UCSD-AML1 (cell line): ENCODE measurements around the gene KRT76.

Source experiments
- DNase-seq: peaks from one replicate; lab custom pipeline; 2025; ENCODE audit not compliant: unreplicated experiment; lab: John Stamatoyannopoulos, UW

The KRT76 gene

DNA sequence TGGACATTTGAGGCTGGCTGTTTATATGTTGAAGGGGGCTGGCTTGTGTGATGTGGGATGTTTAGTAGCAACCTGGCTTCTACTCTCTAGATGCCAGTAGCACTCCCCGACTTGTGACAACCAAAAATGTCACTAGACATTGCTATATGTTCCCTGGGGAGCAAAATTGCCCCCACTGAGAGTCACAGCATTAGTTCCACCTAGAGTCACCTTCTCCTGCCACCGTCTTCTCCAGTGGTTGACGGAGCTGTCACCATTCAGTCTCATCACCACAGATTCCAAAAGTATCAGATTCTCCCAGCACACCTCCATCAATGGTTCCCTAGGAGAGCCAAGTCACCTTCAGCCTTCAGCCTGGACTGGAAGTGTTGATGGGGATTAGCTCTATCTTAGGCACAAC lies 7.8 kb upstream of the KRT76 start:
- no peak for DNase-seq

DNA sequence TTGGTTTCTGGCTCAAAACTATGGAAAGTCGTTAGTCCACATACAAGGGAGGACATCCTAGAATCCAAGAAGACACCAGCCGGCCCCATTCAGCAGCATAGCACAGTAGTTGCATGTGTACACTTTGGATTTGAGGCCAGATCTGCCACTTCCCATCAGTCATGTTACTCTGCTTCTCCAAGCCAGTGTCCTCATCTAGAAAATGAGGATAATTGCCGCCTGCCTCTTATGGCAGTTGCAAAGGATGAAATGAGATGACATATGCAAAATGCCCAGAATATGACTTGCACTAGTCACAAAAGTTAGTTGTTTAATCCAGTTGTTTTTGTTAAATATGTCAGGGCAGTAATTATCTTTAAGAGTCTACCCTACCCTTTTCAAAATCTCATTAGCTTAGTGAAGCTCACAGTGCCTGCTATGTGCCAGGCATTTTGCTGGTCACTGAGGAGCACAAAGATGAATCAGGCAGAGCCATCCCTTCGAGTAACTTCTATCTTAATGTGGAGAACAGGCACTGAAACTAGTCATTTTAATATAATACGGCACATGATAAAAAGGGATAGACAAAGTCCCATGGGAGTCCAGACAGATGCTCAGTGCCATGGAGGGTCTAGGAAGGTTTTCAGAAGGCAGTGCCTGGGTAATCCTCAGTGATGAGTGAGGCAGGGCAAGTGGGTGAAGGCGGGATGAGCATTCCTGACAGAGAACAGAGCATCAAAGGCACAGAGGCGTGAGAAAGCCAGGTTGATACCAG lies 6.6 kb upstream of the KRT76 start:
- DNase-seq = no peak

GRCh38 chr12:52782502-52782901 lies 5.4 kb upstream of the KRT76 start:
- DNase-seq = no peak

DNA sequence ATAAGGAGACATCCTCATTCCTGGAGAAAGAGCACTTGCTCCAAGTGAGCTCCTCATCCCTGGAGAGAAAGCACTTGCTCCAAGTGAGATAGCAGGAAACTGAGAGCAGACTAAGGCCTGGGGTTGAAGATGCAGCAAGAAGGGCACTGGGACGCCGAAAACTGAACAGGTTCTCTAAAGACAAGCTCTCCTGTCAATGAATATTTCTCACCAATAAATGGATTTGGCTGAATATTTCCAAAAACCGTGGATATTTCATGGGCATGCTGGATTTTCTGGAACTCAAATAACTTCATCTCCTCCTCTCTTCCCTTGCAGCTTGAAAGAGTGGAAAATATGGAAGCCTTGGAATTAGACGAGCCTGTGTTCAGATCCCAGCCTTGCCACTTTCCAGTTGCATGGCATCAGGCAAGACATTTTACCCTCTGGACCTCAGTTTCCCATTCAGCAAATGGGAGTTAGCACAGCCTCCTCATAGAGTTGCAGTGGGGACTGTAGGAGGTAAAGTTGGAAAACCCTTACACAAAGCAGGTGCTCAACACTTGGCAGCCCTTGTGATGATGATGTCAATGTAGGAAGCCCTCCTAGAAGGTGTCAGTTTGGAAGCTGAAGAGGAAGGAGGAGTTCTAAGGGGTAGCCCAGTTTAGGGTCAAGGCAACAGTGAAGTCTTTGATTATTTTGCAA lies 4.4 kb upstream of the KRT76 start:
- DNase-seq = no peak

- DNase-seq = no peak
Observed at GRCh38 chr12:52779914-52780313, 2.8 kb upstream of the KRT76 start.

DNA sequence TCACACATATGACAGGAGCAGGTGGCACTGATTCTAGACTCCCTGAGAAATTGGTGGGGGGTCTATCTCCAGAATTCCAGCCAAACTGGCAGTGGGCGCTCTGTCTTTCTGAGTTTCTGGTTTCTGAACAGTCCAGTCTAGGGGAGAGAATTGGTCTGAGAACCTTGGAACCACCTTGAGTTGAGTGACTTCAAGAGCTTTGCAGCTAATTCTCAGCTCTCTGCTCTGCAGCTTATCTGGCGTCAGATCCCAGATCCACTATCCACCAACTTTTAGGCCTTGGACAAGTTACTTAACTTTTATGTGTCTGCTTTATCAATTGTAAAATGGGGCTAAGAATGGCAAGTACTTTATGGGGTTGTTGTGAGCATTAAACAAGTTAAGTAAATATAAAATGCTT lies 1.7 kb upstream of the KRT76 start:
- DNase-seq = no peak

- no peak for DNase-seq
Observed at GRCh38 chr12:52777566-52777965, 421 bp upstream of the KRT76 start.

DNA sequence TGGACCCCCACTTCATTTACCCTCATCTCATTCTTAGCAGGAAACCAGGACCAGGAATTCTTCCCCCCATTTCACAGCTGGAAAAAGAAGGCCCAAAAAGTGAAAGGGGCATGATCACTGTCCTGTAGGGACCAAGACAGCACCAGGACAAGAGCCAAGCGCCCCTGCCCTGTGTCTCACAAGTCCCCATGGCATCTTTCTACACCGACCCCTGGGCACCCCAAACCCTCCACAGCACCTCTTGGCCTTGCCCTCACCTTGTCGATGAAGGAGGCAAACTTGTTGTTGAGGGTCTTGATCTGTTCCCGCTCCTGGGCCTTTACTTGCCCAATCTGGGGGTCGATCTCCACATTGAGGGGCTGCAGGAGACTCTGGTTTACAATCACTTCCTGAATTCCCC lies 710 bp downstream of the KRT76 start:
- DNase-seq = no peak

- no peak for DNase-seq
Observed at GRCh38 chr12:52774629-52775250, 2.4 kb downstream of the KRT76 start.

GRCh38 chr12:52772772-52773171 lies 4.4 kb downstream of the KRT76 start:
- DNase-seq = no peak

DNA sequence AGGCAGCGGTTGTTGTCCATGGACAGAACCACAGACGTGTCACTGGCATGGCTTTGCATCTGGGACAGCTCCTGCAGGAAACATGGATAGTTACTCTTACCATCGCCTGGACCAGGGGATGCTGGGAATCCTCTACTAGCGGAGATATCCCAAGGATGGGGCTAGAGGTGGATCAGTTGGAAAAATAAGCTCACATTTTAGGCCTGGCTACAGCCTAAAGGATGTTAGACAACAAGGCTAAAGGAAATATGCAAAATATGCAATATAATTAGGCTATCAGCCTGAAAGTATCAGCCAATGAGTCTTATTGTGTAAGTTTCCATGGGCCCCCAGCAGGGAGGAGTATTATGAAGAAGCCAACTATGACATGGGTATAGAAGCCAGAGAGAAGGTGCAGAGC lies 5.0 kb downstream of the KRT76 start:
- no peak for DNase-seq

GRCh38 chr12:52771505-52771904 lies 5.6 kb downstream of the KRT76 start:
- DNase-seq = no peak

DNA sequence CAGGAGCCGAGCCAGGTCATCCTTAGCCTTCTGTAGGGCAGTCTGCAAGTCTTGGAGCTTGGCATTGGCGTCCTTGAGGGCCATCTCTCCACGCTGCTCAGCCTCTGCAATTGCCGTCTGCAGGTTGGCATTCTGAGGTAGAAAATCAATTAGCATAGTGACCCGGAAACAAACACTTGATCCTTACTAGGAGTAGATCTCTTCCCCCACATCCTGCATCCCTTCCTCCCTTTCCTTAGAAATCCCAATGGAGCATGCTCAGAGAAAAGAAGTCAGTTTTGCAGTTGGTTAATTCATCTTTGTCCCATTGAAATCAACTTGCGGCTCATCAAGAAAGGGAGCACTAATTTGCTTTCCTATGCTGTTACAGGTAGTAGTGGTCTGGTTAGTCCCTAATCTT lies 6.1 kb downstream of the KRT76 start:
- DNase-seq = no peak

DNA sequence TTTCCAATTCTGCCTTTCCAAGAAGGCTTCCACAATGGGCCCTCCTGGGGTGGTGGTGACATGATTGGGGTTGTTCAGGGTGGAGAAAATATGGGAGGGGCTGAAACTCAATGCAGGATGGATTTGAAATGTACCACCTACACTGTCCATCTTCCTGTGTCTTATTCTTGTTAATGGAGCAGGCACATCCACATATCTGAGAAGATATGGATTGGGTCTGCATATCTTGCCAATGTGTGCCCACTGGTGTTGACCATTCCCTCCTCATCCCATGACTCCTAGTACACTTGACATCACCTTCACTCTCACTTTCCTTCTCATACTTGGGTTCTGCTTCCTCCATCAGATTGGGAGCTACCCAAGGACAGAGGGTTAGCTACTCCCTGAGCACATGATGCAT lies 7.2 kb downstream of the KRT76 start:
- DNase-seq = no peak

DNA sequence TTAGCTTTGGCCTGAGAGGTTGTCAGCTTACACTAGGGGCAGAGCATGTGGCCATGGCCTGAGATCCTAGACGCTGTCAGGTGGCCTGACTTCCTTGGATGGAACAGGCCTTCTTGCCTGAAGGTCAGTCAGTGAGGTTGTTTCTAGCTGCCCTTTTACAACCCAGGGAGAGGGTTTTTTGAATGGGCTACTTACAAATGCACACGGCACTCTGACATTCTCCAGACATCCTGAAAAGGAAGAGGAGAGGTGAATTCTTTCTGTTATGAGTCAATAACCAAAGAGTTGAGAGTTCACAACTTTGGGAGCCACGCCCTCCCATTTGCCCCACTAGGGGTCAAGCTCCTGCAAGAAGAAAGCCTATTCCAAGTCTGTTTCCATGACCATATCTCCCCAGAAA lies 7.8 kb downstream of the KRT76 start:
- DNase-seq = no peak

DNA sequence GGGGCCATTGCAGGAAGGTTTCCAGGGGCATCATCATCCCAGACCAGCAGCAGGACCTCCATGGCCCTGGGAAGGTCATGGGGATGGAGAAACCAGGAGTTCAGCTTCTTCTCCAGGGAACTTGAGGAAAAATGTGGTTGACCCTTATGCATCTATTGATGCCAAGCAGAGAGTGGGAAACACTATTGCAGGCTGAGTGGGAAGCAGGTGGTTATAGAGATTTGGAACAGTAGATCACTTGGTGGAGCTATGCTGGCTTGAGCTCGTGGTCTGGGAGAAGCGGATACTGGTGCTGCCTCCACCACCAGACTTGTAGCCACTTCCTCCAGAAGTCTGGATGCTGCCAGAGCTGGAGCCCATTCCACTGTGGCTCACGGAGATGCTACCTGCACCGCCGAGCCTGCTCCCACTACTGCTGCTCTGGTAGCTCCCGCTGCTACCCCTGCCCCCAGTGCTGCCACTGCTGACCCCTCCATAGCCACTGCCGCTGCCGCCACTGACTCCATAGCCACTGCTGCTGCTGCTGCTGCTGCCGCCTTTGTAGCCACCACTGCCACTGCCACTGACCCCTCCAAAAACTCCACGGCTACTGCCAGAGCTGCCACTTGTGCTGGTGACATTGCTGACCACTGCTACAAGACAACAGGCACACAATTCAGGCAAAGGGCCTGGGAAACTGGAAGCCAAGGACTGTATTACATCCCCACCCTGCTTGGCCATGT lies 8.5 kb downstream of the KRT76 start:
- no peak for DNase-seq

GRCh38 chr12:52767427-52767826 lies 9.7 kb downstream of the KRT76 start:
- DNase-seq = no peak

- DNase-seq = no peak
Observed at GRCh38 chr12:52767020-52767379, 10.1 kb downstream of the KRT76 start.

DNA sequence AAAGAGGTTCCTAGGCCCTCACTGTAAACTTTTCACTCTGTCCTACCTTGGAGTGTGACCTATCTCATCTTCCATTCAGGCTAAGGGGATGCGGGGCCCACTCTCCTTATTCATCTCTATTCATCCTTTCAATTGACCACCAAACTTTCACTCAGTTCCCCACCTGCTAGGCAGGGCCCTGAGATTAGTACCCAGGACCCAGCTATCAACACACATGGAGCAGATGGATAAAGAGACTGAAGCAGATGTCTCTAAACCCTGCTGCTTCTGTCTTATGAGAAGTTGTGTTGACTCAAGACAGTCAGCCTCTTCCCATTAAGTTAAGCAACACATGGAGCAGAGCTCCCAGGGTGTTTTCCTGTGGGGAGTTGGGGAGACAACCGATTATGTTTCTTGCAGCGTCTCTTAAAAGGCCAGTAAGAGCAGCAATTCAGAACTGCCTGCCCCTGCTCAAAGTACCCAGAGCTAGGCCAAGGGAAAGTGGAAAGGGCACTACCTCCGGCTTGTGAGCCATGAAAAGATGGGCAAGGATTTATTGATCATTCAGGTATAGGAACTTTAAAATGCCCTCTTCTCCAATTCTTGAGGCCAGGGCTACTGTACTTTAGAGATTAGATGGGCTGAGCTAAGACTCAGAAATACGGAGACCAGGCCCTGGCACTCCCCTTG lies 10.7 kb downstream of the KRT76 start:
- no peak for DNase-seq

- no peak for DNase-seq
Observed at GRCh38 chr12:52765702-52766101, 11.4 kb downstream of the KRT76 start.

GRCh38 chr12:52763991-52764390 lies 13.2 kb downstream of the KRT76 start:
- DNase-seq = no peak
